ENCODE results near the gene ERFL.

DNA sequence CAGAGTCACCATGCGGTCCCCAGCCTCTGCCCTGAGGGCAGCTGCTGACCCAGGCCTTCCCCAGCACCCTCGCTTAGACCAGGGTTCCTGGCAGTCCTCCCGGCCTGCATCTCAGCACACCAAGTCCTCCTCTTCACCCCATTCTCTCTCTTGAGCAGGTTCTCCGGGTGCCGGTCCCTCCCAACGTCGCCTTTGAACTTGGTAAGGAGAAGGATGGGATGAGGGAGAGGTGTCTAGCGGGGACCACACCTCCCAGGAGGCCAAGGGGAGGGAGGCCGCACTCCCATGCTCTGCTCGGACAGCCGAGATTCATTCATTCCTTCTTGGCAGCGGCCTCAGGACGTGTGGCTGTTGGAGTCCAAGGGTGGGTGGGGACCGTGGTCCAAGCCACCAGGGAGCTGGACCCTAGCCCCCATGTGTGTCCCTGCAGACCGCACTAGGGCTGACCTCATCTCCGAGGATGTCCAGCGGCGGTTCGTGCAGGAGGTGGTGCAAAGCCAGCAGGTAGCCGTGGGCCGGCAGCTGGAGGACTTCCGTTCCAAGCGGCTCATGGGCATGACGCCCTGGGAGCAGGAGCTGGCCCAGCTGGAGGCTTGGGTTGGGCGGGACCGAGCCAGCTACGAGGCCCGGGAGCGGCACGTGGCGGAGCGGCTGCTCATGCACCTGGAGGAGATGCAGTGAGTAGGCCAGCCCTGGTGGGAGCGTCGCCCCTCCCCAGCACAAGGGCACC is 35.9 kb downstream of the ERFL start:
- TF ChIP-seq CTCF (conservative IDR thresholded peaks at IDR 0.05; ENCODE audit: low read depth, low read length) (no peak), BHLHE40 (IDR thresholded peaks at IDR 0.05; ENCODE audit: low read depth, low read length) (no peak), RAD21 (IDR thresholded peaks at IDR 0.05; ENCODE audit: low read length) (no peak), FOS (IDR thresholded peaks at IDR 0.05; ENCODE audit: low read depth, low read length) (no peak), CEBPB (IDR thresholded peaks at IDR 0.05; ENCODE audit: low read depth, low read length) (no peak), POLR2A (IDR thresholded peaks at IDR 0.05; ENCODE audit: low read depth, low read length) (no peak), MXI1 (IDR thresholded peaks at IDR 0.05; ENCODE audit: borderline replicate concordance, low read depth, low read length) (no peak), CHD1 (IDR thresholded peaks at IDR 0.05; ENCODE audit: low read depth, low read length) (no peak)
- TF ChIP-seq, protein P1, sequence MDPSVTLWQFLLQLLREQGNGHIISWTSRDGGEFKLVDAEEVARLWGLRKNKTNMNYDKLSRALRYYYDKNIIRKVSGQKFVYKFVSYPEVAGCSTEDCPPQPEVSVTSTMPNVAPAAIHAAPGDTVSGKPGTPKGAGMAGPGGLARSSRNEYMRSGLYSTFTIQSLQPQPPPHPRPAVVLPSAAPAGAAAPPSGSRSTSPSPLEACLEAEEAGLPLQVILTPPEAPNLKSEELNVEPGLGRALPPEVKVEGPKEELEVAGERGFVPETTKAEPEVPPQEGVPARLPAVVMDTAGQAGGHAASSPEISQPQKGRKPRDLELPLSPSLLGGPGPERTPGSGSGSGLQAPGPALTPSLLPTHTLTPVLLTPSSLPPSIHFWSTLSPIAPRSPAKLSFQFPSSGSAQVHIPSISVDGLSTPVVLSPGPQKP (IDR thresholded peaks at IDR 0.05; ENCODE audit: borderline replicate concordance, low read depth, low read length) = no peak
- TF ChIP-seq, protein P2, sequence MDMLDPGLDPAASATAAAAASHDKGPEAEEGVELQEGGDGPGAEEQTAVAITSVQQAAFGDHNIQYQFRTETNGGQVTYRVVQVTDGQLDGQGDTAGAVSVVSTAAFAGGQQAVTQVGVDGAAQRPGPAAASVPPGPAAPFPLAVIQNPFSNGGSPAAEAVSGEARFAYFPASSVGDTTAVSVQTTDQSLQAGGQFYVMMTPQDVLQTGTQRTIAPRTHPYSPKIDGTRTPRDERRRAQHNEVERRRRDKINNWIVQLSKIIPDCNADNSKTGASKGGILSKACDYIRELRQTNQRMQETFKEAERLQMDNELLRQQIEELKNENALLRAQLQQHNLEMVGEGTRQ (IDR thresholded peaks at IDR 0.05; ENCODE audit: low read depth, low read length) = no peak

Measured in IMR-90 (cell line).